Measurements from ENCODE around the gene SWI5. TPM values are rescaled to one million over a fixed set of nuclear protein-coding genes. Genes with fewer than 3 reads are reported as not detected.
A peak's percentile ranks its signal among the peaks of the same experiment; 100 is the strongest.

Gene SWI5
- total and polyA plus RNA-seq, 9 of the 15 experiments (the other 6 are each of a cell fraction or from before 2014, with no cell fraction given): 62.8 to 133 (median 95.9) TPM

- TF ChIP-seq CC2D1A (IDR thresholded peaks at IDR 0.05): no peak
- TF ChIP-seq KAT2B (IDR thresholded peaks at IDR 0.05; ENCODE audit: low read depth, low read length): no peak
- no peak for TF ChIP-seq NEUROD1 (IDR thresholded peaks at IDR 0.05; ENCODE audit: borderline replicate concordance, low read depth, low read length, partially characterized antibody)
- TF ChIP-seq ATF2 (CRISPR knock-in tag; IDR thresholded peaks at IDR 0.05): no peak
- no peak for TF ChIP-seq KDM2B (CRISPR knock-in tag; IDR thresholded peaks at IDR 0.05)
- TF ChIP-seq PYGO2 (tag; IDR thresholded peaks at IDR 0.05): no peak
- TF ChIP-seq RREB1 (CRISPR knock-in tag; IDR thresholded peaks at IDR 0.05): no peak
- TF ChIP-seq FOXP1 (CRISPR knock-in tag; IDR thresholded peaks at IDR 0.05): no peak
- no peak for TF ChIP-seq TAF1 (IDR thresholded peaks at IDR 0.05; ENCODE audit: control insufficient read depth, extremely low read depth, insufficient read depth, low read length, severe bottlenecking)
- TF ChIP-seq CSDE1 (IDR thresholded peaks at IDR 0.05): no peak
- no peak for TF ChIP-seq SIX5 (IDR thresholded peaks at IDR 0.05; ENCODE audit: borderline replicate concordance in 1 of 2, insufficient read depth in 1 of 2, low read depth in 1 of 2, low read length in 2 of 2)
- TF ChIP-seq ZNF316 (IDR thresholded peaks at IDR 0.05): no peak
- TF ChIP-seq ZNF121 (CRISPR knock-in tag; conservative IDR thresholded peaks at IDR 0.05): no peak
- TF ChIP-seq NCOR1 (IDR thresholded peaks at IDR 0.05): no peak
- TF ChIP-seq CGGBP1 (CRISPR knock-in tag; IDR thresholded peaks at IDR 0.05): no peak
- TF ChIP-seq ZBTB8A (IDR thresholded peaks at IDR 0.05; ENCODE audit: partially characterized antibody): no peak
- peak; percentile 49 for TF ChIP-seq RBBP5 (IDR thresholded peaks at IDR 0.05; ENCODE audit: borderline replicate concordance, insufficient read depth, low read length, poor library complexity, severe bottlenecking)
- TF ChIP-seq KLF10 (CRISPR knock-in tag; IDR thresholded peaks at IDR 0.05): no peak
- TF ChIP-seq ZNF561 (CRISPR knock-in tag; conservative IDR thresholded peaks at IDR 0.05): no peak; the same call in 1 of the 2 replicates
These were observed 646 bp downstream of the SWI5 start (continued) for GRCh38 chr9:128276574-128277270.
